ENCODE measurements around the gene PPL.

- TF ChIP-seq POLR2A (IDR thresholded peaks at IDR 0.05; ENCODE audit: low read depth, low read length) (no peak), TAF1 (IDR thresholded peaks at IDR 0.05; ENCODE audit: borderline replicate concordance, low read depth, low read length) (no peak)
Observed at GRCh38 chr16:4917117-4917516, 19.8 kb downstream of the PPL start.
